Urothelium cell line (cell line): ENCODE results near the gene TMEM178B.
A peak's percentile ranks its signal among the peaks of the same experiment; 100 is the strongest.

Experiments used
- DNase-seq: peaks from one replicate; pipeline ENCODE4 v3.0.0; 2011; ENCODE audit warnings: low spot score, mixed read lengths
- FAIRE-seq: peaks from 2 replicates; lab custom pipeline; 2011; peaks lifted over from hg19 to GRCh38; lab: Jason Lieb, UNC

TMEM178B gene

GRCh38 chr7:141454338-141454737 is 380.5 kb downstream of the TMEM178B start:
- DNase-seq (no peak), FAIRE-seq (no peak)

GRCh38 chr7:141455723-141456122 is 381.9 kb downstream of the TMEM178B start:
- DNase-seq, result no peak
- FAIRE-seq, result no peak

GRCh38 chr7:141456298-141456697 is 382.4 kb downstream of the TMEM178B start:
- FAIRE-seq (no peak), DNase-seq (no peak)

GRCh38 chr7:141456711-141457110 is 382.8 kb downstream of the TMEM178B start:
- FAIRE-seq, result no peak

GRCh38 chr7:141460781-141461715 is 387.2 kb downstream of the TMEM178B start:
- no peak for FAIRE-seq
- no peak for DNase-seq

More at GRCh38 chr7:141456711-141457110, 382.8 kb downstream of the TMEM178B start:
- DNase-seq, result no peak

GRCh38 chr7:141461924-141462323 is 388.1 kb downstream of the TMEM178B start:
- no peak for FAIRE-seq
- DNase-seq, result no peak

GRCh38 chr7:141462958-141463357 is 389.1 kb downstream of the TMEM178B start:
- FAIRE-seq (no peak), DNase-seq (no peak)

GRCh38 chr7:141463986-141464385 is 390.1 kb downstream of the TMEM178B start:
- peak; percentile 55 for DNase-seq
- no peak for FAIRE-seq

- no peak for FAIRE-seq
- DNase-seq, result no peak
Measured at GRCh38 chr7:141464551-141464950, 390.7 kb downstream of the TMEM178B start.

- FAIRE-seq, result no peak
Measured at GRCh38 chr7:141466151-141466904, 392.5 kb downstream of the TMEM178B start.

GRCh38 chr7:141468341-141468740 is 394.5 kb downstream of the TMEM178B start:
- no peak for FAIRE-seq
- DNase-seq, result no peak

More at GRCh38 chr7:141466151-141466904, 392.5 kb downstream of the TMEM178B start:
- no peak for DNase-seq

GRCh38 chr7:141475679-141476078 is 401.8 kb downstream of the TMEM178B start:
- DNase-seq, result no peak
- FAIRE-seq, result no peak

GRCh38 chr7:141477865-141478264 is 404.0 kb downstream of the TMEM178B start:
- DNase-seq (no peak), FAIRE-seq (no peak)

GRCh38 chr7:141478845-141479244 is 405.0 kb downstream of the TMEM178B start:
- DNase-seq (no peak), FAIRE-seq (no peak)

- DNase-seq, result no peak
- FAIRE-seq, result no peak
Measured at GRCh38 chr7:141480953-141481352, 407.1 kb downstream of the TMEM178B start.

- no peak for FAIRE-seq
- DNase-seq, result no peak
Measured at GRCh38 chr7:141481971-141482370, 408.1 kb downstream of the TMEM178B start.

- DNase-seq (no peak), FAIRE-seq (no peak)
Measured at GRCh38 chr7:141483044-141483443, 409.2 kb downstream of the TMEM178B start.

- no peak for FAIRE-seq
- no peak for DNase-seq
Measured at GRCh38 chr7:141484907-141485306, 411.0 kb downstream of the TMEM178B start.

GRCh38 chr7:141486959-141487358 is 413.1 kb downstream of the TMEM178B start:
- DNase-seq, result no peak
- no peak for FAIRE-seq

- FAIRE-seq, result no peak
- DNase-seq, result no peak
Measured at GRCh38 chr7:141490474-141490873, 416.6 kb downstream of the TMEM178B start.

GRCh38 chr7:141495057-141495456 is 421.2 kb downstream of the TMEM178B start:
- FAIRE-seq (no peak), DNase-seq (no peak)

GRCh38 chr7:141497391-141497790 is 423.5 kb downstream of the TMEM178B start:
- FAIRE-seq, result no peak

More at GRCh38 chr7:141497391-141497790, 423.5 kb downstream of the TMEM178B start:
- DNase-seq, result no peak
